HG02798 (cell line): ENCODE data around the gene AGPAT1.
A peak's percentile ranks its signal among the peaks of the same experiment; 100 is the strongest.
"Not testable (repeated sequence)": the region's sequence is repeated elsewhere in the genome, so short reads cannot be mapped to it uniquely, and the experiment has no call there.

ENCODE experiments used
- ATAC-seq: cut with Tn5 transposase; IDR thresholded peaks from one replicate; pipeline ENCODE4 v1.9.1; 2021; ENCODE audit warnings: mild to moderate bottlenecking; ENCODE audit not compliant: unreplicated experiment, poor library complexity

The AGPAT1 gene

GRCh38 chr6:32187725-32188380, 12.0 kb upstream of the AGPAT1 start:
- ATAC-seq: not testable (repeated sequence)

GRCh38 chr6:32187009-32187709, 11.3 kb upstream of the AGPAT1 start:
- no peak for ATAC-seq

- not testable (repeated sequence) for ATAC-seq
Observed at GRCh38 chr6:32186151-32186840, 10.4 kb upstream of the AGPAT1 start.

GRCh38 chr6:32185681-32186131, 9.8 kb upstream of the AGPAT1 start:
- ATAC-seq: peak; percentile 26

GRCh38 chr6:32184084-32184640, 8.3 kb upstream of the AGPAT1 start, which contains the start of gene AGER:
TSS of gene AGER (minus strand) at chr6:32184253. CDS start at chr6:32184222, 31 bp downstream.
- no peak for ATAC-seq

- no peak for ATAC-seq
Observed at GRCh38 chr6:32183483-32184083, 7.7 kb upstream of the AGPAT1 start.

- ATAC-seq: no peak
Observed at GRCh38 chr6:32183030-32183429, 7.1 kb upstream of the AGPAT1 start.

- no peak for ATAC-seq
Observed at GRCh38 chr6:32182555-32182981, 6.7 kb upstream of the AGPAT1 start.

- no peak for ATAC-seq
Observed at GRCh38 chr6:32181915-32182529, 6.1 kb upstream of the AGPAT1 start.

GRCh38 chr6:32181148-32181702, 5.3 kb upstream of the AGPAT1 start:
- ATAC-seq: no peak

GRCh38 chr6:32179766-32180405, 4.0 kb upstream of the AGPAT1 start:
- ATAC-seq: no peak

GRCh38 chr6:32178547-32179440, 2.9 kb upstream of the AGPAT1 start:
- ATAC-seq: no peak

GRCh38 chr6:32177788-32178546, 2.1 kb upstream of the AGPAT1 start, which contains the start of gene RNF5:
TSS of gene RNF5 (plus strand) at chr6:32178405. CDS start at chr6:32178512, 107 bp downstream.
- peak; percentile 86 for ATAC-seq

GRCh38 chr6:32177183-32177787, 1.4 kb upstream of the AGPAT1 start:
- ATAC-seq: no peak

GRCh38 chr6:32176476-32177182, 745 bp upstream of the AGPAT1 start:
- ATAC-seq: no peak

GRCh38 chr6:32175322-32175710, 568 bp downstream of the AGPAT1 start:
- no peak for ATAC-seq
